PC-9 (cell line): Measurements from ENCODE around the gene METTL8.

Source experiments
- EZH2 ChIP-seq: fragments of 200-600 bp; sonication (generic); IDR thresholded peaks from 2 replicates; pipeline ENCODE4 v1.8.0; 2017; ENCODE audit warnings: antibody characterized with exemption, low read depth
- TF ChIP-seq, protein P1 (sequence below): fragments of 200-600 bp; sonication (generic); conservative IDR thresholded peaks from 2 replicates; pipeline ENCODE4 v1.6.1; 2017; ENCODE audit warnings: mixed run types, antibody characterized with exemption, mild to moderate bottlenecking, moderate library complexity

DNA sequence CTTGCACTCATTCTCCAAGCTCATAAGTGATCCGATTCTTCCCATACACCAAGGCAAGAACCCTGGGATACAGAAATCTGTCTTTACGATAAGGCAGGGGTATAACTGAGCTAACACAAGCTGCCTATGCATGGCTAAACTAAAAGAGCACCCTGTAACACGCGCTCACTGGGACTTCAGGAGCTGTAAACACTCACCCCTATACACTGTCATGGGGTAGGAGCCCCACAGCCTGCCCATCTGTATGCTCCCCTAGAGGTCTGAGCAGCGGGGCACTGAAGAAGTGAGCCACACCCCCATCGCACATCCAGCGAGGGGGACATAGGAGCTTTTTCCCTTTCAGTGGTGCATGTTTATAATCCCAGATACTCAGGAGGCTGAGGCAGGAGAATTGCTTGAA lies 46.7 kb downstream of the METTL8 start:
- TF ChIP-seq, protein P1, sequence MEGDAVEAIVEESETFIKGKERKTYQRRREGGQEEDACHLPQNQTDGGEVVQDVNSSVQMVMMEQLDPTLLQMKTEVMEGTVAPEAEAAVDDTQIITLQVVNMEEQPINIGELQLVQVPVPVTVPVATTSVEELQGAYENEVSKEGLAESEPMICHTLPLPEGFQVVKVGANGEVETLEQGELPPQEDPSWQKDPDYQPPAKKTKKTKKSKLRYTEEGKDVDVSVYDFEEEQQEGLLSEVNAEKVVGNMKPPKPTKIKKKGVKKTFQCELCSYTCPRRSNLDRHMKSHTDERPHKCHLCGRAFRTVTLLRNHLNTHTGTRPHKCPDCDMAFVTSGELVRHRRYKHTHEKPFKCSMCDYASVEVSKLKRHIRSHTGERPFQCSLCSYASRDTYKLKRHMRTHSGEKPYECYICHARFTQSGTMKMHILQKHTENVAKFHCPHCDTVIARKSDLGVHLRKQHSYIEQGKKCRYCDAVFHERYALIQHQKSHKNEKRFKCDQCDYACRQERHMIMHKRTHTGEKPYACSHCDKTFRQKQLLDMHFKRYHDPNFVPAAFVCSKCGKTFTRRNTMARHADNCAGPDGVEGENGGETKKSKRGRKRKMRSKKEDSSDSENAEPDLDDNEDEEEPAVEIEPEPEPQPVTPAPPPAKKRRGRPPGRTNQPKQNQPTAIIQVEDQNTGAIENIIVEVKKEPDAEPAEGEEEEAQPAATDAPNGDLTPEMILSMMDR = no peak
- TF ChIP-seq EZH2 = no peak
